H9 (cell line): ENCODE data around the gene SPATA25. TPM values are rescaled to one million over a fixed set of nuclear protein-coding genes. Genes with fewer than 3 reads are reported as not detected.

ENCODE experiments used
- DNase-seq: peaks from one replicate; pipeline ENCODE4 v3.0.0-alpha.2; 2017
- H2AFZ ChIP-seq: one replicate; pipeline ENCODE4 v1.6.1; 2013; ENCODE audit warnings: mild to moderate bottlenecking, low read length, control low read depth, moderate library complexity
- H2AK5ac ChIP-seq: 2 replicates; pipeline ENCODE4 v1.6.1; 2013; ENCODE audit warnings: low read length, control low read depth, mixed read lengths; ENCODE audit not compliant: insufficient read length
- H2BK120ac ChIP-seq: one replicate; pipeline ENCODE4 v1.6.1; 2013; ENCODE audit warnings: low read depth, mild to moderate bottlenecking, low read length, control low read depth, inconsistent platforms; ENCODE audit not compliant: poor library complexity, severe bottlenecking
- H2BK12ac ChIP-seq: 2 replicates; pipeline ENCODE4 v1.6.1; 2013; ENCODE audit warnings: low read length, control low read depth, mixed read lengths, low read depth; ENCODE audit not compliant: insufficient read length
- H2BK15ac ChIP-seq: 2 replicates; pipeline ENCODE4 v1.6.1; 2013; ENCODE audit warnings: low read depth, low read length, control low read depth
- H2BK20ac ChIP-seq: one replicate; pipeline ENCODE4 v1.6.1; 2013; ENCODE audit warnings: low read depth, mild to moderate bottlenecking, low read length, control low read depth, inconsistent platforms; ENCODE audit not compliant: poor library complexity, severe bottlenecking
- H2BK5ac ChIP-seq: 2 replicates; pipeline ENCODE4 v1.6.1; 2013; ENCODE audit warnings: low read length, control low read depth, mixed read lengths; ENCODE audit not compliant: insufficient read length
- H3K14ac ChIP-seq: 2 replicates; pipeline ENCODE4 v1.6.1; 2013; ENCODE audit warnings: low read length, control low read depth; ENCODE audit not compliant: insufficient read depth
- H3K18ac ChIP-seq: 2 replicates; pipeline ENCODE4 v1.6.1; 2013; ENCODE audit warnings: low read depth, mild to moderate bottlenecking, mixed read lengths, low read length, control low read depth; ENCODE audit not compliant: insufficient read length
- H3K23ac ChIP-seq: 2 replicates; pipeline ENCODE4 v1.6.1; 2013; ENCODE audit warnings: low read length, control low read depth, mixed read lengths, low read depth; ENCODE audit not compliant: insufficient read length
- H3K23me2 ChIP-seq: 2 replicates; pipeline ENCODE4 v1.6.1; 2013; ENCODE audit warnings: low read depth, mild to moderate bottlenecking, mixed read lengths, low read length, control low read depth; ENCODE audit not compliant: insufficient read length, poor library complexity, severe bottlenecking
- H3K27ac ChIP-seq: 2 replicates; pipeline ENCODE4 v1.5.1; 2013; ENCODE audit warnings: low read length, control low read depth, mixed read lengths, low read depth; ENCODE audit not compliant: insufficient read length
- H3K27me3 ChIP-seq: 2 replicates; pipeline ENCODE4 v1.6.1; 2013; ENCODE audit warnings: low read length, control low read depth, inconsistent platforms; ENCODE audit not compliant: insufficient read depth
- H3K4ac ChIP-seq: 2 replicates; pipeline ENCODE4 v1.6.1; 2013; ENCODE audit warnings: low read depth, mild to moderate bottlenecking, control low read depth, inconsistent platforms, low read length, moderate library complexity
- H3K4me1 ChIP-seq: 2 replicates; pipeline ENCODE4 v1.6.1; 2013; ENCODE audit warnings: low read length, control low read depth, inconsistent platforms; ENCODE audit not compliant: insufficient read depth
- H3K4me2 ChIP-seq: 2 replicates; pipeline ENCODE4 v1.6.1; 2013; ENCODE audit warnings: low read length, control low read depth, mixed read lengths; ENCODE audit not compliant: insufficient read length, insufficient read depth
- H3K56ac ChIP-seq: 2 replicates; pipeline ENCODE4 v1.6.1; 2013; ENCODE audit warnings: low read depth, mild to moderate bottlenecking, mixed read lengths, low read length, control low read depth; ENCODE audit not compliant: insufficient read length
- H3K79me1 ChIP-seq: 2 replicates; pipeline ENCODE4 v1.6.1; 2013; ENCODE audit warnings: low read depth, mild to moderate bottlenecking, moderate library complexity, low read length, control low read depth, inconsistent platforms; ENCODE audit not compliant: insufficient read depth, poor library complexity, severe bottlenecking
- H3K79me2 ChIP-seq: 2 replicates; pipeline ENCODE4 v1.6.1; 2013; ENCODE audit warnings: low read length, control low read depth, inconsistent platforms; ENCODE audit not compliant: insufficient read depth
- H3K9ac ChIP-seq: 2 replicates; pipeline ENCODE4 v1.6.1; 2013; ENCODE audit warnings: low read length, control low read depth, mixed read lengths; ENCODE audit not compliant: insufficient read length; ENCODE audit errors: extremely low read depth
- H3K9me3 ChIP-seq: one replicate; pipeline ENCODE4 v1.6.1; 2013; ENCODE audit warnings: low read depth, low read length, inconsistent platforms; ENCODE audit not compliant: control insufficient read depth
- H3T11ph ChIP-seq: one replicate; pipeline ENCODE4 v1.6.1; 2013; ENCODE audit warnings: mild to moderate bottlenecking, low read length, control low read depth, inconsistent platforms
- H4K20me1 ChIP-seq: one replicate; pipeline ENCODE4 v1.6.1; 2013; ENCODE audit not compliant: control insufficient read depth, insufficient read length, insufficient read depth
- H4K5ac ChIP-seq: 2 replicates; pipeline ENCODE4 v1.6.1; 2013; ENCODE audit warnings: low read depth, mild to moderate bottlenecking, mixed read lengths, low read length, control low read depth; ENCODE audit not compliant: insufficient read length
- H4K8ac ChIP-seq: replicated peaks from 2 replicates; pipeline ENCODE4 v1.6.1; 2013; ENCODE audit warnings: low read length, control low read depth, mixed read lengths, low read depth; ENCODE audit not compliant: insufficient read length
- H4K91ac ChIP-seq: 2 replicates; pipeline ENCODE4 v1.6.1; 2013; ENCODE audit warnings: low read depth, mild to moderate bottlenecking, moderate library complexity, mixed read lengths, low read length, control low read depth; ENCODE audit not compliant: insufficient read length
- H3K27ac Mint-ChIP-seq, 3 experiments: 2 replicates in 2 of 3; 3 replicates in 1 of 3; pipeline ENCODE4 v1.8.0; 2020 to 2021; ENCODE audit warnings: mixed read lengths in 3 of 3, mild to moderate bottlenecking in 1 of 3, moderate library complexity in 1 of 3
- H3K27me3 Mint-ChIP-seq: 2 replicates; pipeline ENCODE4 v1.8.0; 2021; ENCODE audit warnings: low read depth, mild to moderate bottlenecking, moderate library complexity, mixed read lengths
- H3K36me3 Mint-ChIP-seq, 3 experiments: 2 replicates in 2 of 3; 3 replicates in 1 of 3; pipeline ENCODE4 v1.8.0; 2020 to 2021; ENCODE audit warnings: low read depth in 3 of 3, mixed read lengths in 3 of 3; ENCODE audit not compliant: insufficient read depth in 1 of 3
- H3K4me1 Mint-ChIP-seq, 2 experiments: 2 replicates each; pipeline ENCODE4 v1.8.0; 2020; ENCODE audit warnings: mixed read lengths in 2 of 2
- H3K4me3 Mint-ChIP-seq, 2 experiments: 2 replicates in 1 of 2; 3 replicates in 1 of 2; pipeline ENCODE4 v1.8.0; 2020 to 2021; ENCODE audit warnings: mild to moderate bottlenecking in 2 of 2, mixed read lengths in 2 of 2, moderate library complexity in 1 of 2
- H3K9me3 Mint-ChIP-seq, 2 experiments: 2 replicates in 1 of 2; 3 replicates in 1 of 2; pipeline ENCODE4 v1.8.0; 2020; ENCODE audit warnings: mild to moderate bottlenecking in 2 of 2, mixed read lengths in 2 of 2, moderate library complexity in 1 of 2
- total RNA-seq: library from RNA; stranded (reverse); gene quantifications from 2 replicates; pipeline ENCODE4 v1.2.1, GENCODE V29; 2021
- TF ChIP-seq, protein P1 (sequence below): fragments of 200-600 bp; sonication (generic); conservative IDR thresholded peaks from 3 replicates; pipeline ENCODE4 v1.8.0; 2021; ENCODE audit warnings: antibody characterized with exemption, mild to moderate bottlenecking

Gene SPATA25
- total RNA-seq, 1 experiment from 2014 or later = 2.4 TPM

DNA sequence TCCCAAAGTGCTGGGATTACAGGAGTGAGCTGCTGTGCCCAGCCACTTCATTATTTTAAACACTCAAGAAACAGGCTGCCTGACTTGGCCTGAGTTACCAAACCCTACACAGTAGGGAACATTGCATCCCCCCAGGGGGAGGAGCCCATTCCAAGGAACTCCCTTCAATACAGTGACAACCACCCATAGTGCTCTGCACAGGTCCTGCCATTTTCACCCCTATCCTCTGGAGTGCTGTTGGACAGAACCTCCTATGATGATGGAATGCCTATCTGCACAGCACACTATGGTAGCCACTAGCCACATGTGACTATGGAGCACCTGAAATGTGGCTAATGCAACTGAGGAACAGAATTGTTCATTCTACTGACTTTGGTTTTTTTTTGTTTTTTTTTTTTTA lies 42.0 kb downstream of the SPATA25 start:
- H2BK5ac ChIP-seq = no peak overlapping the region
- H3K18ac ChIP-seq = no peak overlapping the region
- no peaks in the 10 kb centered on the region for H3K79me2 ChIP-seq
- Mint-ChIP-seq H3K4me3 (no peak overlapping the region), H3K9me3 (no peaks in the 10 kb centered on the region), H3K27me3 (no peaks in the 10 kb centered on the region), H3K4me1 (no peaks in the 10 kb centered on the region), H3K27ac (no peak overlapping the region), H3K36me3 (peaks cover 7 to 59% (median 45%) of the 10 kb centered on the region in 3 experiments)
- no peak overlapping the region for H2AK5ac ChIP-seq
- H2BK12ac ChIP-seq = no peak overlapping the region
- H3K4me1 ChIP-seq = no peaks in the 10 kb centered on the region
- DNase-seq = no peak
- no peak overlapping the region for H4K8ac ChIP-seq
- H2BK120ac ChIP-seq = no peak overlapping the region
- H3K9me3 ChIP-seq = no peaks in the 10 kb centered on the region
- no peak overlapping the region for H3K56ac ChIP-seq
- H4K91ac ChIP-seq = no peak overlapping the region
- TF ChIP-seq, protein P1, sequence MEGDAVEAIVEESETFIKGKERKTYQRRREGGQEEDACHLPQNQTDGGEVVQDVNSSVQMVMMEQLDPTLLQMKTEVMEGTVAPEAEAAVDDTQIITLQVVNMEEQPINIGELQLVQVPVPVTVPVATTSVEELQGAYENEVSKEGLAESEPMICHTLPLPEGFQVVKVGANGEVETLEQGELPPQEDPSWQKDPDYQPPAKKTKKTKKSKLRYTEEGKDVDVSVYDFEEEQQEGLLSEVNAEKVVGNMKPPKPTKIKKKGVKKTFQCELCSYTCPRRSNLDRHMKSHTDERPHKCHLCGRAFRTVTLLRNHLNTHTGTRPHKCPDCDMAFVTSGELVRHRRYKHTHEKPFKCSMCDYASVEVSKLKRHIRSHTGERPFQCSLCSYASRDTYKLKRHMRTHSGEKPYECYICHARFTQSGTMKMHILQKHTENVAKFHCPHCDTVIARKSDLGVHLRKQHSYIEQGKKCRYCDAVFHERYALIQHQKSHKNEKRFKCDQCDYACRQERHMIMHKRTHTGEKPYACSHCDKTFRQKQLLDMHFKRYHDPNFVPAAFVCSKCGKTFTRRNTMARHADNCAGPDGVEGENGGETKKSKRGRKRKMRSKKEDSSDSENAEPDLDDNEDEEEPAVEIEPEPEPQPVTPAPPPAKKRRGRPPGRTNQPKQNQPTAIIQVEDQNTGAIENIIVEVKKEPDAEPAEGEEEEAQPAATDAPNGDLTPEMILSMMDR = no peak
- H3K4me2 ChIP-seq = no peak overlapping the region
- H3K27me3 ChIP-seq = no peaks in the 10 kb centered on the region
- H3K9ac ChIP-seq = no peak overlapping the region
- no peaks in the 10 kb centered on the region for H3K79me1 ChIP-seq
- no peak overlapping the region for H3K23ac ChIP-seq
- H3T11ph ChIP-seq = no peak overlapping the region
- no peak overlapping the region for H3K4ac ChIP-seq
- no peak overlapping the region for H2AFZ ChIP-seq
- no peak overlapping the region for H3K27ac ChIP-seq
- no peak overlapping the region for H3K14ac ChIP-seq
- H2BK15ac ChIP-seq = no peak overlapping the region
- no peak overlapping the region for H4K5ac ChIP-seq
- peaks cover 3% of the 10 kb centered on the region for H3K23me2 ChIP-seq
- no peaks in the 10 kb centered on the region for H4K20me1 ChIP-seq
- no peak overlapping the region for H2BK20ac ChIP-seq
